Trophoblast cell (in vitro differentiated cells and primary cell): ENCODE data around the gene NFAM1.

Experiments used
- DNase-seq, 2 donors: peaks; one replicate each; pipeline ENCODE4 v3.0.0-alpha.2; 2016
- H2AFZ ChIP-seq: 2 replicates; pipeline ENCODE4 v1.6.1; 2013; ENCODE audit warnings: low read length, moderate library complexity, mild to moderate bottlenecking; ENCODE audit not compliant: insufficient read depth, poor library complexity
- H2AK5ac ChIP-seq: 2 replicates; pipeline ENCODE4 v1.6.1; 2013; ENCODE audit warnings: mild to moderate bottlenecking, low read length
- H2BK120ac ChIP-seq: 2 replicates; pipeline ENCODE4 v1.6.1; 2013; ENCODE audit warnings: low read length, mild to moderate bottlenecking, moderate library complexity; ENCODE audit not compliant: insufficient read depth, poor library complexity
- H2BK12ac ChIP-seq: 2 replicates; pipeline ENCODE4 v1.6.1; 2013; ENCODE audit warnings: mild to moderate bottlenecking, low read length, moderate library complexity
- H2BK5ac ChIP-seq: 2 replicates; pipeline ENCODE4 v1.6.1; 2013; ENCODE audit warnings: low read length, low read depth, moderate library complexity, mild to moderate bottlenecking; ENCODE audit not compliant: poor library complexity
- H3K14ac ChIP-seq: 2 replicates; pipeline ENCODE4 v1.6.1; 2013; ENCODE audit warnings: mild to moderate bottlenecking, low read length
- H3K18ac ChIP-seq: 2 replicates; pipeline ENCODE4 v1.6.1; 2013; ENCODE audit warnings: mild to moderate bottlenecking, low read length
- H3K23ac ChIP-seq: 2 replicates; pipeline ENCODE4 v1.6.1; 2013; ENCODE audit warnings: low read length
- H3K27ac ChIP-seq: 2 replicates; pipeline ENCODE4 v1.5.1; 2013; ENCODE audit warnings: low read depth, mild to moderate bottlenecking, inconsistent platforms, low read length, moderate library complexity
- H3K27me3 ChIP-seq: 2 replicates; pipeline ENCODE4 v1.6.1; 2013; ENCODE audit warnings: inconsistent platforms, mild to moderate bottlenecking, low read length, moderate library complexity; ENCODE audit not compliant: insufficient read depth
- H3K36me3 ChIP-seq, 2 experiments: 1 replicate in 1 of 2; 2 replicates in 1 of 2; pipeline ENCODE4 v1.6.1; 2013; ENCODE audit warnings: low read length in 2 of 2, mild to moderate bottlenecking in 2 of 2, moderate library complexity in 1 of 2; ENCODE audit not compliant: insufficient read depth in 2 of 2, control insufficient read depth in 1 of 2
- H3K4ac ChIP-seq: 2 replicates; pipeline ENCODE4 v1.6.1; 2013; ENCODE audit warnings: low read depth, mild to moderate bottlenecking, low read length, moderate library complexity
- H3K4me1 ChIP-seq, 2 experiments: 1 replicate in 1 of 2; 2 replicates in 1 of 2; pipeline ENCODE4 v1.6.1; 2013; ENCODE audit warnings: low read length in 2 of 2, mild to moderate bottlenecking in 2 of 2, moderate library complexity in 1 of 2; ENCODE audit not compliant: insufficient read depth in 2 of 2, control insufficient read depth in 1 of 2
- H3K4me2 ChIP-seq: 2 replicates; pipeline ENCODE4 v1.6.1; 2013; ENCODE audit warnings: inconsistent platforms, mild to moderate bottlenecking, low read length, moderate library complexity
- H3K4me3 ChIP-seq: 2 replicates; pipeline ENCODE4 v1.5.1; 2013; ENCODE audit warnings: mild to moderate bottlenecking, low read depth, low read length, inconsistent platforms
- H3K79me1 ChIP-seq: one replicate; pipeline ENCODE4 v1.6.1; 2013; ENCODE audit warnings: low read length
- H3K79me2 ChIP-seq: 2 replicates; pipeline ENCODE4 v1.6.1; 2013; ENCODE audit warnings: low read length, mild to moderate bottlenecking; ENCODE audit not compliant: control insufficient read depth, insufficient read depth, poor library complexity
- H3K9ac ChIP-seq: 2 replicates; pipeline ENCODE4 v1.6.1; 2013; ENCODE audit warnings: mild to moderate bottlenecking, low read length
- H3K9me3 ChIP-seq: 2 replicates; pipeline ENCODE4 v1.6.1; 2013; ENCODE audit warnings: low read depth, mild to moderate bottlenecking, control low read depth, inconsistent platforms, low read length; ENCODE audit not compliant: insufficient read depth
- H4K12ac ChIP-seq: 2 replicates; pipeline ENCODE4 v1.6.1; 2013; ENCODE audit warnings: low read depth, mild to moderate bottlenecking, low read length, moderate library complexity
- H4K8ac ChIP-seq: 2 replicates; pipeline ENCODE4 v1.6.1; 2013; ENCODE audit warnings: low read depth, mild to moderate bottlenecking, low read length, moderate library complexity
- H4K91ac ChIP-seq: one replicate; pipeline ENCODE4 v1.6.1; 2013; ENCODE audit warnings: low read depth, mild to moderate bottlenecking, low read length, moderate library complexity
- WGBS: extraction: QIAGEN DNeasy Blood & Tissue Kit; methylation state at CpG from one replicate; pipeline ENCODE4 v1.1.7; 2013; ENCODE audit warnings: missing lambda C conversion rate; ENCODE audit not compliant: insufficient read length, insufficient coverage; ENCODE audit errors: extremely low coverage; 5-methylcytosine and 5-hydroxymethylcytosine counted together

Gene NFAM1

DNA sequence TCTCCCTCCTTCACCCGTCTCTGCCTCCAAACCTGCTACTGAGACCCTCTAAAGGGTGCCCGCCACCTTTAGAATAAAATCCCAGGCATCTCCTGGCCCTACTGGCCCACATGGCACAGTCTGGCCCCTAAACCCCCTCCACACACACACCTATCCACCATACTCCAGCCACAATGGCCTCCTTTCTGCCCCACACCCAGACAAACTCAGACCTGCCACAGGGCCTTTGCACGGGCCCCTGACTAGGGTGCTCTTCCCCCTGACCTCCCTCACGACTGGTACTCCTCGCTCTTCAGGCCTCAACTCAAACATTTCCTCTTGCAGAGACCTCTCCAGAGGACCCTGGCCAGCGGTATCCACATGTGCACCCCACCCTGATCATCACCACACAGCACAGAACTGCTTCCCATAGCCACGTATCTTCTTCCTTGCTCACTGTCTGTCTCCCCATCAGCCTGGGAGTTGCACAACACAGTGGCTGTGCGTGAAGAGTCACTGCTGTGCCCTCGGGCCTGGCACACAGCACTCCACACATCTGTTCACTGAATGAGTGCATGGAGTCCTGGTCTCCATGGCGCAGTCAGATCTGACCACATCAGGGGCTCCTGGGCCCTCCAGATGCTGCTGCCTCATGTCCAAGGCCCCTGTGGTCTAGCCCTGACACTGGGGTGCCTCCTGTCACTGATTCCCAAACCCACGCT is 95.5 kb downstream of the NFAM1 start:
- Histone ChIP-seq H3K4me2 (no peak overlapping the region), H4K12ac (no peak overlapping the region), H2BK12ac (no peak overlapping the region), H3K18ac (no peak overlapping the region), H3K79me1 (no peaks in the 10 kb centered on the region), H4K8ac (no peak overlapping the region), H3K4me3 (no peak overlapping the region), H2BK120ac (no peak overlapping the region), H3K79me2 (no peaks in the 10 kb centered on the region), H4K91ac (no peak overlapping the region), H3K9me3 (peaks cover 3% of the 10 kb centered on the region), H3K14ac (no peak overlapping the region), H3K36me3 (no peaks in the 10 kb centered on the region), H3K9ac (no peak overlapping the region), H3K4ac (no peak overlapping the region), H3K27ac (no peak overlapping the region), H3K23ac (no peak overlapping the region), H2BK5ac (no peak overlapping the region), H2AFZ (no peak overlapping the region), H2AK5ac (no peak overlapping the region), H3K4me1 (no peaks in the 10 kb centered on the region), H3K27me3 (no peaks in the 10 kb centered on the region)
- DNase-seq: peak in 1 of 2 donors; percentile 36
- no CpG with 5 or more reads among the region's 11 CpGs for WGBS

DNA sequence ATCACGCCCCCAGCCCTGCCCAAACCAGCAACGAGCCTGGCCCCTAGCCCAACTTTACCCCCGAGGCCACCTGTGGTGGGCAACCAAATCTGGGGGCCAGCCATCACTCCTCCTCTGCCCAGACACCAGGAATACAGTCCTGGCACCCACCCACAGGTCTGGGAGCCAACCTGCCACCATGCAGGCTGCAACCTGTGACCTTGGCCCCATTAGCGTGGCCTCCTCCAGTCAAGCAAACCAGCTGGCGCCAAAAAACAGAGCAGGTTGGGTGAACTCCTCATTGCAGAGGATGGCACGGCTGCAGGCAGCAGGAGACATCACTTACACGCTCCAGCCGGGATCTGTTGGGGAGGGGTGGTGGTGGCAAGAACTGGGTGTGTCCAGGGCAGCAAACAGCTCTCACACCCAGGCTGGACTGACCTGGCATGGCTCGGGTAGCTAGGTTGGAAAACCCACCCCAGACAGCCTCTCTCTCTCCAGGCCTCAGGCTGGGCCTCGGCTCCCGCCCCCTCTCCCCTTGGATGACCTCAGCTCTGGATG is 96.3 kb downstream of the NFAM1 start:
- Histone ChIP-seq H2AK5ac (no peak overlapping the region), H3K14ac (no peak overlapping the region), H3K4me3 (no peak overlapping the region), H3K9me3 (peaks cover 3% of the 10 kb centered on the region), H3K23ac (no peak overlapping the region), H4K12ac (no peak overlapping the region), H3K36me3 (no peaks in the 10 kb centered on the region), H3K4ac (no peak overlapping the region), H3K4me1 (no peaks in the 10 kb centered on the region), H2BK12ac (no peak overlapping the region), H3K79me1 (no peaks in the 10 kb centered on the region), H3K79me2 (no peaks in the 10 kb centered on the region), H3K27ac (no peak overlapping the region), H2AFZ (no peak overlapping the region), H3K9ac (no peak overlapping the region), H2BK5ac (no peak overlapping the region), H4K8ac (no peak overlapping the region), H3K27me3 (no peaks in the 10 kb centered on the region), H2BK120ac (no peak overlapping the region), H4K91ac (no peak overlapping the region), H3K4me2 (no peak overlapping the region), H3K18ac (no peak overlapping the region)
- no peak for DNase-seq
- no CpG with 5 or more reads among the region's 11 CpGs for WGBS

DNA sequence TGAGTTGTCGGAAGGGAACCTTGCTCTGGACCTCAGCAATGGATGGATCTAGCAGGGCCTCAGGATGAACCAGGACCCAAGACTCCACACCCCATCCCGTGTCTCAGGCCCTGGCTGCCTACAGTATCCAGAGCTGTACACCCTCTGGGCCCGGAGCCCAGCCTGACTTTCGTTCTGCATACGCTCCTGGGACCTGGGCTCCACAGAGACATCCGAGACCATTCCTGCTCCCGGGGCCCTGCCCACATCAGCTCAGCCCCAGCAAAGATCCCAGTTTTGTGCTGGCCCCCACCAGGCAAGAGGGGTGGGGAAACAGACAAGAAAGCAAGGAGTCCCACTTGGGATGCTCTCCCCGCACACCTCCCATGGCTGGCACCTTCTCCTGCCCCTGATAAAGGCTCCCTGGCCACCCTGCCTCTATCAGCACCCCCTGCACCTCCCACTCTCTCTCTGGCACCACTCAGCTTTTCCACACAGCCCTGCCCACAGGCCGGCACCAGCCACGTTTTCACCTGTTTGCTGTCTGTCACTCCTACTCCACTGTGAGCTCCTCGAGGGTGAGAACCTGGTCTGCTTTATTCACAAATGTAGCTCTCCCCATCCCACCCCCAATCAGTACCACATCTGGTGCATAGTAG is 97.2 kb downstream of the NFAM1 start:
- Histone ChIP-seq H2BK120ac (no peak overlapping the region), H4K91ac (no peak overlapping the region), H2BK12ac (no peak overlapping the region), H3K79me2 (no peaks in the 10 kb centered on the region), H3K4me1 (no peaks in the 10 kb centered on the region), H3K18ac (no peak overlapping the region), H3K36me3 (no peaks in the 10 kb centered on the region), H3K9me3 (peaks cover 3% of the 10 kb centered on the region), H3K27me3 (no peaks in the 10 kb centered on the region), H3K14ac (no peak overlapping the region), H3K27ac (no peak overlapping the region), H4K12ac (no peak overlapping the region), H3K9ac (no peak overlapping the region), H3K23ac (no peak overlapping the region), H3K79me1 (no peaks in the 10 kb centered on the region), H2AK5ac (no peak overlapping the region), H4K8ac (no peak overlapping the region), H3K4me2 (no peak overlapping the region), H3K4ac (no peak overlapping the region), H3K4me3 (no peak overlapping the region), H2BK5ac (no peak overlapping the region), H2AFZ (no peak overlapping the region)
- no peak for DNase-seq
- no CpG with 5 or more reads among the region's 11 CpGs for WGBS

DNA sequence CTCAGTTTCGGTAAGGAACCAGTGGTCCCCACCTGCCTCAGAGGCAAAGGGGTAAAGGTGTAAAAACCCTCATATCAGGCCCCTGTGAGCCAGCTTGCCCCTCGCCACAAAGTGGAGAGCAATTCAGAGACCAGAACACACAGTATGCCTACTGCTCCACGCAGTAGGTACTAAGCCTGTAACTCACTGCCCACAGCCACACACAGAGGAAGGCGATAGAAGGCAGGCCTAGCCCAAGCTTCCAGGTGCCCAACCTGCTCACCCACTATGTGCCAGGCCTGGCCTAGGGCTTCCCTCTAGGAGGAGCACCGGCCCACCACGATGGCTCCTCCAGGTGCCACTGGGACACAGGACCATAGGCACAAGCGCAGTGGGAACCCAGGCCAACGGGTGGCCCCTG is 98.7 kb downstream of the NFAM1 start:
- Histone ChIP-seq H4K12ac (no peak overlapping the region), H4K91ac (no peak overlapping the region), H2AFZ (no peak overlapping the region)

More for the DNA sequence above, 98.7 kb downstream of the NFAM1 start:
- no peak overlapping the region for H2BK120ac ChIP-seq
- no peaks in the 10 kb centered on the region for H3K27me3 ChIP-seq
- H3K23ac ChIP-seq: no peak overlapping the region
- H3K14ac ChIP-seq: no peak overlapping the region
- peaks cover 3% of the 10 kb centered on the region for H3K9me3 ChIP-seq
- no peaks in the 10 kb centered on the region for H3K79me1 ChIP-seq
- no peak overlapping the region for H2AK5ac ChIP-seq
- H3K4me3 ChIP-seq: no peak overlapping the region
- H2BK5ac ChIP-seq: no peak overlapping the region
- DNase-seq: no peak
- H3K79me2 ChIP-seq: no peaks in the 10 kb centered on the region
- no peak overlapping the region for H3K27ac ChIP-seq
- H4K8ac ChIP-seq: no peak overlapping the region
- H3K4ac ChIP-seq: no peak overlapping the region
- WGBS: no CpG with 5 or more reads among the region's 8 CpGs
- no peak overlapping the region for H3K18ac ChIP-seq
- H2BK12ac ChIP-seq: no peak overlapping the region
- no peak overlapping the region for H3K9ac ChIP-seq
- H3K4me2 ChIP-seq: no peak overlapping the region
- no peaks in the 10 kb centered on the region for H3K36me3 ChIP-seq
- H3K4me1 ChIP-seq: no peaks in the 10 kb centered on the region
